ENCODE measurements around the gene TEKTIP1.
"Not testable (repeated sequence)": the region's sequence is repeated elsewhere in the genome, so short reads cannot be mapped to it uniquely, and the experiment has no call there.

The TEKTIP1 gene

GRCh38 chr19:3556423-3556977, 17.5 kb downstream of the TEKTIP1 start:
- DNase-seq (ENCODE audit: low read depth in 4 of 4, low spot score in 1 of 4) = no peak

- peak; percentile 36 to 63 (median 52) for DNase-seq (ENCODE audit: low read depth in 4 of 4, low spot score in 1 of 4)
Measured at GRCh38 chr19:3556978-3557460, 18.0 kb downstream of the TEKTIP1 start.

GRCh38 chr19:3557461-3558248, 18.7 kb downstream of the TEKTIP1 start, which contains the start of gene MFSD12:
Gene MFSD12, minus strand, starts transcription at chr19:3557586. Its CDS starts 183 bp downstream, at chr19:3557403.
- DNase-seq (ENCODE audit: low read depth in 4 of 4, low spot score in 1 of 4) = peak; percentile 89 to 95 (median 92)

GRCh38 chr19:3563709-3564524, 24.9 kb downstream of the TEKTIP1 start:
- no peak for DNase-seq (ENCODE audit: low read depth in 4 of 4, low spot score in 1 of 4)

GRCh38 chr19:3565139-3565538, 26.2 kb downstream of the TEKTIP1 start:
- no peak for DNase-seq (ENCODE audit: low read depth in 4 of 4, low spot score in 1 of 4)

- DNase-seq (ENCODE audit: low read depth in 4 of 4, low spot score in 1 of 4) = not testable (repeated sequence)
Measured at GRCh38 chr19:3570042-3570441, 31.1 kb downstream of the TEKTIP1 start.

GRCh38 chr19:3570606-3571011, 31.6 kb downstream of the TEKTIP1 start:
- DNase-seq (ENCODE audit: low read depth in 4 of 4, low spot score in 1 of 4) = no peak

GRCh38 chr19:3572132-3572854, 33.3 kb downstream of the TEKTIP1 start:
- DNase-seq (ENCODE audit: low read depth in 4 of 4, low spot score in 1 of 4) = peak; percentile 93 to 99 (median 98)

- no peak for DNase-seq (ENCODE audit: low read depth in 4 of 4, low spot score in 1 of 4)
Measured at GRCh38 chr19:3572855-3573161, 33.8 kb downstream of the TEKTIP1 start, which contains the start of gene HMG20B. Gene HMG20B, plus strand, starts transcription at chr19:3572944. Its CDS starts 366 bp downstream, at chr19:3573310.

GRCh38 chr19:3573162-3573857, 34.3 kb downstream of the TEKTIP1 start:
- no peak for DNase-seq (ENCODE audit: low read depth in 4 of 4, low spot score in 1 of 4)

GRCh38 chr19:3573858-3574637, 35.1 kb downstream of the TEKTIP1 start:
- peak; percentile 38 to 91 (median 60) for DNase-seq (ENCODE audit: low read depth in 4 of 4, low spot score in 1 of 4)

GRCh38 chr19:3575260-3575741, 36.3 kb downstream of the TEKTIP1 start:
- no peak for DNase-seq (ENCODE audit: low read depth in 4 of 4, low spot score in 1 of 4)

GRCh38 chr19:3575949-3576673, 37.1 kb downstream of the TEKTIP1 start:
- no peak for DNase-seq (ENCODE audit: low read depth in 4 of 4, low spot score in 1 of 4)

- no peak for DNase-seq (ENCODE audit: low read depth in 4 of 4, low spot score in 1 of 4)
Measured at GRCh38 chr19:3576696-3577443, 37.9 kb downstream of the TEKTIP1 start.

- DNase-seq (ENCODE audit: low read depth in 4 of 4, low spot score in 1 of 4) = no peak
Measured at GRCh38 chr19:3577723-3578344, 38.9 kb downstream of the TEKTIP1 start.

GRCh38 chr19:3578390-3578789, 39.4 kb downstream of the TEKTIP1 start:
- no peak for DNase-seq (ENCODE audit: low read depth in 4 of 4, low spot score in 1 of 4)

GRCh38 chr19:3580156-3580934, 41.4 kb downstream of the TEKTIP1 start:
- DNase-seq (ENCODE audit: low read depth in 4 of 4, low spot score in 1 of 4) = no peak
